ENCODE data around the gene CACNB4. TPM values are rescaled to one million over a fixed set of nuclear protein-coding genes. Genes with fewer than 3 reads are reported as not detected.
A peak's percentile ranks its signal among the peaks of the same experiment; 100 is the strongest.

The CACNB4 gene
- total RNA-seq, 1 donor: 4.3 TPM

GRCh38 chr2:151809073-151809383, 289.8 kb downstream of the CACNB4 start:
- Histone ChIP-seq H3K4me2 (ENCODE audit: insufficient read depth, low read length) (no peak overlapping the region), H4K20me1 (ENCODE audit: insufficient read depth, low read length) (no peaks in the 10 kb centered on the region), H2AFZ (ENCODE audit: low read length) (no peak overlapping the region), H3K27me3 (ENCODE audit: insufficient read depth, low read length) (no peaks in the 10 kb centered on the region), H3K27ac (ENCODE audit: low read depth, low read length) (no peak overlapping the region), H3K4me3 (ENCODE audit: insufficient read depth, low read length) (no peak overlapping the region), H3K36me3 (ENCODE audit: insufficient read depth, low read length) (peaks cover 18% of the 10 kb centered on the region), H3K79me2 (ENCODE audit: insufficient read depth, low read length) (no peaks in the 10 kb centered on the region), H3K9me3 (ENCODE audit: low read depth, low read length) (no peaks in the 10 kb centered on the region), H3K4me1 (ENCODE audit: insufficient read depth, low read length) (peaks cover 4% of the 10 kb centered on the region)
- DNase-seq (ENCODE audit: insufficient read length, low spot score, missing footprints): no peak
- no peak for TF ChIP-seq CTCF (IDR thresholded peaks at IDR 0.05; ENCODE audit: extremely low read depth, low read depth, low read length)

GRCh38 chr2:151808258-151809072, 290.4 kb downstream of the CACNB4 start:
- Histone ChIP-seq H3K4me3 (ENCODE audit: insufficient read depth, low read length) (no peak overlapping the region), H3K4me2 (ENCODE audit: insufficient read depth, low read length) (no peak overlapping the region), H3K9me3 (ENCODE audit: low read depth, low read length) (no peaks in the 10 kb centered on the region), H3K27me3 (ENCODE audit: insufficient read depth, low read length) (no peaks in the 10 kb centered on the region), H2AFZ (ENCODE audit: low read length) (no peak overlapping the region), H4K20me1 (ENCODE audit: insufficient read depth, low read length) (no peaks in the 10 kb centered on the region), H3K79me2 (ENCODE audit: insufficient read depth, low read length) (no peaks in the 10 kb centered on the region), H3K4me1 (ENCODE audit: insufficient read depth, low read length) (peaks cover 4% of the 10 kb centered on the region), H3K27ac (ENCODE audit: low read depth, low read length) (no peak overlapping the region), H3K36me3 (ENCODE audit: insufficient read depth, low read length) (peaks cover 18% of the 10 kb centered on the region)
- peak; percentile 67 for TF ChIP-seq CTCF (IDR thresholded peaks at IDR 0.05; ENCODE audit: extremely low read depth, low read depth, low read length)
- peak; percentile 34 for DNase-seq (ENCODE audit: insufficient read length, low spot score, missing footprints)

GRCh38 chr2:151805961-151806360, 292.9 kb downstream of the CACNB4 start:
- H3K9me3 ChIP-seq (ENCODE audit: low read depth, low read length): no peaks in the 10 kb centered on the region
- no peak overlapping the region for H2AFZ ChIP-seq (ENCODE audit: low read length)
- no peak overlapping the region for H3K4me2 ChIP-seq (ENCODE audit: insufficient read depth, low read length)
- no peak overlapping the region for H3K27ac ChIP-seq (ENCODE audit: low read depth, low read length)
- TF ChIP-seq CTCF (IDR thresholded peaks at IDR 0.05; ENCODE audit: extremely low read depth, low read depth, low read length): no peak
- H3K27me3 ChIP-seq (ENCODE audit: insufficient read depth, low read length): no peaks in the 10 kb centered on the region
- peaks cover 22% of the 10 kb centered on the region for H3K36me3 ChIP-seq (ENCODE audit: insufficient read depth, low read length)
- peaks cover 4% of the 10 kb centered on the region for H3K4me1 ChIP-seq (ENCODE audit: insufficient read depth, low read length)
- no peaks in the 10 kb centered on the region for H4K20me1 ChIP-seq (ENCODE audit: insufficient read depth, low read length)
- H3K4me3 ChIP-seq (ENCODE audit: insufficient read depth, low read length): no peak overlapping the region
- H3K79me2 ChIP-seq (ENCODE audit: insufficient read depth, low read length): no peaks in the 10 kb centered on the region
- DNase-seq (ENCODE audit: insufficient read length, low spot score, missing footprints): no peak

- no peak overlapping the region for H3K4me2 ChIP-seq (ENCODE audit: insufficient read depth, low read length)
- H3K4me3 ChIP-seq (ENCODE audit: insufficient read depth, low read length): no peak overlapping the region
Measured at GRCh38 chr2:151805343-151805742, 293.5 kb downstream of the CACNB4 start.

More at GRCh38 chr2:151805343-151805742, 293.5 kb downstream of the CACNB4 start:
- no peak for TF ChIP-seq CTCF (IDR thresholded peaks at IDR 0.05; ENCODE audit: extremely low read depth, low read depth, low read length)
- Histone ChIP-seq H3K27ac (ENCODE audit: low read depth, low read length) (no peak overlapping the region), H3K4me1 (ENCODE audit: insufficient read depth, low read length) (peaks cover 4% of the 10 kb centered on the region), H3K9me3 (ENCODE audit: low read depth, low read length) (no peaks in the 10 kb centered on the region), H3K79me2 (ENCODE audit: insufficient read depth, low read length) (no peaks in the 10 kb centered on the region), H3K36me3 (ENCODE audit: insufficient read depth, low read length) (peaks cover 22% of the 10 kb centered on the region), H2AFZ (ENCODE audit: low read length) (no peak overlapping the region), H4K20me1 (ENCODE audit: insufficient read depth, low read length) (no peaks in the 10 kb centered on the region), H3K27me3 (ENCODE audit: insufficient read depth, low read length) (no peaks in the 10 kb centered on the region)
- no peak for DNase-seq (ENCODE audit: insufficient read length, low spot score, missing footprints)
